ENCODE data around the gene RASGRF2.
A peak's percentile ranks its signal among the peaks of the same experiment; 100 is the strongest.
"Not testable (repeated sequence)": the region's sequence is repeated elsewhere in the genome, so short reads cannot be mapped to it uniquely, and the experiment has no call there.

Gene RASGRF2

DNA sequence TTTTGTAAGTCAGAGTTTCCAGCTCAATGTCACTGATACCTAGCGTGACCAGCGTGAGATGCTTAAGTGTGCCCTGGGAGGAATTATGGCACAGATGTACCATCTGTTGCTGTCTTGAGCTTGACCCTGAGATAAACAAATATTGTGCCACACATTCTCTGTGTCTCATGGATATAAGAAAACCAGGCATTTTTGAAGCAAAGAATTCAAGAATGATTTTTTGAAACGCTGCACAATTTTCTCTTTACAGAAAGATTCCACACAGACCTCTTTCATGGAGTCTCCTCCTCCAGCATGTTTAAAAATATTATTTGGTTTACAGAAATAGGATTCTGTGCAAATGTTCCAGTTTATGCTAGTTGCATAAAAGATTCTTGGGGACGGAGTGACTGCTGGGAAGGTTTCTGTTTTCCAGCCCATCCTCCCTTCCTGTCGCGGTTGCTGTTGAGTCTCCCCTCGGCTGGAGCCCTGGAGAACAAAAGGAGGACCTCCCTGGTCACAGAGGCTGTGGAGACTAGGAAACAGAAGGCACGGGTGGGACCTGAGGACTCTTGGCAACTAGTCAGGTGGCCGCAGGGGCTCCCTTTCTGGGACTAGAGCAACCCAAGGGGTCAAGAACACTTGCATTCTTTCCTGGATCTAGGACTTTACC lies 120.8 kb downstream of the RASGRF2 start:
- no peaks in the 10 kb centered on the region for H3K27me3 Mint-ChIP-seq
- H3K36me3 Mint-ChIP-seq = no peaks in the 10 kb centered on the region
- H3K4me3 Mint-ChIP-seq = no peak overlapping the region
- H3K27ac Mint-ChIP-seq = no peak overlapping the region
- no peaks in the 10 kb centered on the region for H3K9me3 Mint-ChIP-seq
- no peak for ATAC-seq
- no peaks in the 10 kb centered on the region for H3K4me1 Mint-ChIP-seq

DNA sequence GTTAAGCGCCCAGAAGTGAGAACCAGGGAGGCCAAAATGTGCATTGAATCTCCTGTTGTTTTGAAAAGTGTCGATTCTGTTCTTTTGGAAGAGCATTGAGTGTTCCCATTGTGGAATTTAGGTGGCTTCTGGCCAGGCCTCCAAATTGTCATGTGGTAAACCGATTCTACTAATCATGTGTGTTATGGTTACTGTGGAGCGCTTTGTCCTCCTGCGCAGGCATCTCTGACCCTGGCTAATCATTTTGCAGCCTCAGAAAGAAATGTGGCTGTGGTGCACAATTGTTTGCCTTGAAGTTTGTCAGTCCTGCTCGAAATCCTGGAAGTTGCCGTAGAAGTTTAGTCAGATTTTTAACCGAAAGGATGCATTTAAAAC lies 121.3 kb downstream of the RASGRF2 start:
- Mint-ChIP-seq H3K36me3 (no peaks in the 10 kb centered on the region), H3K4me1 (no peaks in the 10 kb centered on the region), H3K27me3 (no peaks in the 10 kb centered on the region), H3K9me3 (no peaks in the 10 kb centered on the region), H3K4me3 (no peak overlapping the region), H3K27ac (no peak overlapping the region)
- ATAC-seq = no peak

DNA sequence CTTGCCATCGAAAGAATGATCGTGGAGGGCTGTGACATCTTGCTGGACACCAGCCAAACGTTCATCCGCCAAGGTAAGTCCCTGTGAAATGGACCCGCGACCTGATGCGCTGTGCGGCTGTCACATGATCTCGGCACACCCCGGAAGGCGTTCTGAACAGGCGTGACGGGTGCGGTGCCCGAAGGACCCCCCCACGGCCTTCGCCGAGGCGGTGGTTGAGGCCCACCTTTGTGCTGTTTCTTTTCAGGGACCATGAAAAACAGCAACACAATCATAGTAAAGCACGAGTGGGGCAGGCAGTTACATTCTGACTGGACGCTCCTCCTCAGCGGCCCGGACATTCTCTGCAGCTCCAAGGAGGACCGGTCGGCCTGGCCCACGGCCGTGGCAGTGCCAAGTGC lies 126.7 kb downstream of the RASGRF2 start:
- Mint-ChIP-seq H3K27me3 (no peaks in the 10 kb centered on the region), H3K36me3 (no peaks in the 10 kb centered on the region), H3K4me1 (no peaks in the 10 kb centered on the region), H3K9me3 (no peaks in the 10 kb centered on the region), H3K27ac (no peak overlapping the region), H3K4me3 (no peak overlapping the region)
- ATAC-seq = no peak

DNA sequence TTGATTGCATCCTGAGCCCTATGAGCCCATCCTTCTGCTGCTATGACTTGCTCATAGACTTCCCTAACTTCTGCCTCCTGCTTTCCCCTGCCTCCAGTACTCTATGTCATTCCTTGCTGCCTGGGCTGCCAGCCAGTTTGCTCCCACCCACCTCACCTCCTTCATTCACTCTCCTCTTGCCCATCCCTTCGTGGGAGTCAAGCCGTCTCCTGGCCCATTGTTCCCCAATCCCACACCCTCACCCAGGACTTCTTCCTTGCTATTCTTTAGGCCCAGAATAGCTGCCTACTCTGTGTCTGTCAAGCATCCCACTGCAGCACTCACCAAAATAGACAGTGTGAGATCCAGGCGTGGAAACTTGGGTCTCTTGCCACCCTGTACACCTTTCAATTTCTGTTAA lies 131.0 kb downstream of the RASGRF2 start:
- Mint-ChIP-seq H3K9me3 (no peaks in the 10 kb centered on the region), H3K36me3 (no peaks in the 10 kb centered on the region), H3K27me3 (no peaks in the 10 kb centered on the region), H3K27ac (no peak overlapping the region), H3K4me1 (no peaks in the 10 kb centered on the region), H3K4me3 (no peak overlapping the region)
- no peak for ATAC-seq

DNA sequence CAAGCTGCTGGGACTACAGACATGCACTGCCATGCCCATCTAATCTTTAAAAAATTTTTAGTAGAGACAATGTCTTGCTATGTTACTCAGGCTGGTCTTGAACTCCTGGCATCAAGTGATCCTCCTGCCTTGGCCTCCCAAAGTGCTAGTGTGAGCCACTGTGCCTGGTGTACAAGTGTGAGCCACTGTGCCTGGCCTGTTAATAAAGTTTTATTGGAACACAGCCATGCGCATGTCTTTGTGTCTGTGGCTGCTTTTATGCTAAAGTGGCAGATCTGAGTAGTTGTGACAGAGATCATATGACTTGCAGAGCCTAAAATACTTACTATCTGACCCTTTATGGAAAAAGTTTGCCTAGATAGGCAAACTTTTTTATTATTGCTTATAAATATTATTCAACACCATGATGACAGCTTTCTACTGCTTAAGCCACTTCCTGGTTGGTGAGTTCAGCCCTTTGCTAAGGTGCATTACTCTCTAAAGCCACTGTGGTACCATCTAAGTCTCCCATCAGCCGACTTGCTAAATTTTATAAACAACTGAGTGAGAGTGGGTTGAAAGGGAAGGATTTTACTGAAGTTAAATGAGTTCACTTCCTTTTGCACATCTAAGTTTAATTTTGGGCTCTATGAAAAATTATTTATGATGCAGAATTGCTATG lies 133.5 kb downstream of the RASGRF2 start:
- no peak for ATAC-seq

DNA sequence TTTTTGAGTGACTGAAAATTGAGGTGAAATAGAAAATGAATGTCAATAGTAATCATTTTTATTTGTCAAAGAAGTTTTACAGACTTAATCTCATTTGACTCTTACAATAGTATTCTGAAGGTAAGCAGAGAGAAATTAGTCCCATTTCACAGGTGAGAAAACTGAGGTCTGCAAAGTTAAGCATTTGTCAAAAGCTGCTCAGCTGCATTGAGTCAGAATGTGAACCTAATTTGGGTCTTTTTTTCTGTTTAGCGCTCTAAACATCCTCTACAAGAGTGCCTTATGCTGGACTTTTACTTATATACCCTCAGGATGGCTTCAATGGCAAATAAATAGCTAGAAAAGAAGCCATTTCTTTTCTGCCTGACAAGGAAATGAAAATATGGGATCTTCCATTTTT lies 135.7 kb downstream of the RASGRF2 start:
- Mint-ChIP-seq H3K27ac (no peak overlapping the region), H3K4me1 (no peaks in the 10 kb centered on the region), H3K9me3 (no peaks in the 10 kb centered on the region), H3K4me3 (no peak overlapping the region), H3K27me3 (no peaks in the 10 kb centered on the region), H3K36me3 (no peaks in the 10 kb centered on the region)
- ATAC-seq = no peak

More for the DNA sequence above, 133.5 kb downstream of the RASGRF2 start:
- no peak overlapping the region for H3K4me3 Mint-ChIP-seq
- no peaks in the 10 kb centered on the region for H3K9me3 Mint-ChIP-seq
- H3K36me3 Mint-ChIP-seq = no peaks in the 10 kb centered on the region
- H3K27me3 Mint-ChIP-seq = no peaks in the 10 kb centered on the region
- H3K27ac Mint-ChIP-seq = no peak overlapping the region
- no peaks in the 10 kb centered on the region for H3K4me1 Mint-ChIP-seq

DNA sequence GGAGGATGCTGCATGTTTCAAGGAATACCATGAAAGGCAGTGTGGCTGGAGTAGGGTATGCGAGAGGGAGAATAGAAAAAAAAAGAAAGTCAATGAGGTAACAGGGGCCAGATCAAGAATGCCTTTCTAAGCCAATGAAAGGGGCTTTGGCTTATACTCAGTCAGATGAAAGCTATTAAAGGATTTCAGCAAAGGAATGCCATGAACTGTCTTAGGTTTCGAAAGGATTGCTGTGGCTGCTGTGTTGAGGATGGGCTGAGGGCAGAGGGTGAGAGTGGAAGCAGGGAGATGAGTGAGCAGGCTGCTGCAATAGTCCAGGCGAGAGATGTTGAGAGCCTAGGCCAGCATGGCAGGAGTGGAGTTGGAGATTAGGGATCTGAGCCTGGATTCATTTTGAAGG lies 137.6 kb downstream of the RASGRF2 start:
- ATAC-seq = peak; percentile 53
- Mint-ChIP-seq H3K4me3 (no peak overlapping the region), H3K27me3 (no peaks in the 10 kb centered on the region), H3K27ac (no peak overlapping the region), H3K36me3 (no peaks in the 10 kb centered on the region), H3K9me3 (no peaks in the 10 kb centered on the region), H3K4me1 (no peaks in the 10 kb centered on the region)

DNA sequence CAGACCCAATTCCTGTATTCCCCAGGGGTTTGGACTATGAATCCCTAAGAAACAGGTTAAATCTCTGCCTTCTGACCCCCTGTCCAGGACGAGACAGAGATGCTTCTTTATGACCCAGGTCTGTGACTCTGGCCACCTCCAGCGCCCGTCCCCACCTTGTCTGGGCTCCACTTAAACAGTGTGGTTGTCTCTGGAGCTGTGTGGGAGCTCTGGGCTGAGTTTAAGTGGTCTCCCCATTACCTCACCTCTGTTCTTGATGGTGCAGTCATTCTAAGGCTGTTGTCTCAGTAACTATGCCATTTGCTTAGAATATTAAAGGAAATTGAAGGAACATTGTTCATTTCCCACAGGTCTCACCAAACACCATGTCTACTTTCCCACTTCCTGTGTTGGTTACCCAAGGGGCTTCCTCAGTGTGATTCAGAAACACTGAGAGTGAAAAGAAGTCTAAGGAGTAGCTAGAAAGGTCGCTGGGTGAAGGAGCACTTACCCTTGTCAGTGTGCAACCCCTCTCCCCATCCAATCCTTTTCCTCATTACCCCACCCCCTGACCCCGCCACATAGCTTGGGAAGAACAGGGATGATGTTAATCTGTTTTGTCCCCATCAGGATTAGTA lies 145.2 kb downstream of the RASGRF2 start:
- no peak overlapping the region for H3K27ac Mint-ChIP-seq

DNA sequence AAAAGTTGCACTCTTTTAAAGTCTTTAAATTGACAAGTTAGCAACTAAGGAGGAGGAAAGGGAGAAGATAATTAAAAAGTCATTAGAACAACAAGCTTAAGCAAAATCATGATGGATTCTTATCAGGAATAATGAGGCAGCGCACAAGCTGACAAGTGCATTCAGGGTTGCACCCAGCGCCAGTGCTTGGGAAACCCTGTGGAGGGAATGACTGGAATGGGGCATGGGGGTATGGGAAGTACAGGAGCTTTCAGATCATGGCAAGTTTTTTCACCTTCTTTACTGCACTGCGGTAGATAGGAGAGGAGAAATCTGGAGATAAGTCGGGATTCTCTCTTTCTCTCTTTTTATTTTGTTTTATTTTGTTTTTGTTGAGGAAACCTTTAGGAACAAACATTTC lies 155.1 kb downstream of the RASGRF2 start:
- Mint-ChIP-seq H3K27me3 (peaks cover 10% of the 10 kb centered on the region), H3K4me3 (no peak overlapping the region), H3K36me3 (no peaks in the 10 kb centered on the region), H3K4me1 (no peaks in the 10 kb centered on the region), H3K27ac (no peak overlapping the region), H3K9me3 (no peaks in the 10 kb centered on the region)
- ATAC-seq = no peak

More for the DNA sequence above, 145.2 kb downstream of the RASGRF2 start:
- H3K36me3 Mint-ChIP-seq = no peaks in the 10 kb centered on the region
- H3K4me1 Mint-ChIP-seq = no peaks in the 10 kb centered on the region
- no peaks in the 10 kb centered on the region for H3K9me3 Mint-ChIP-seq
- peak; percentile 47 for ATAC-seq
- H3K4me3 Mint-ChIP-seq = no peak overlapping the region
- H3K27me3 Mint-ChIP-seq = no peaks in the 10 kb centered on the region

DNA sequence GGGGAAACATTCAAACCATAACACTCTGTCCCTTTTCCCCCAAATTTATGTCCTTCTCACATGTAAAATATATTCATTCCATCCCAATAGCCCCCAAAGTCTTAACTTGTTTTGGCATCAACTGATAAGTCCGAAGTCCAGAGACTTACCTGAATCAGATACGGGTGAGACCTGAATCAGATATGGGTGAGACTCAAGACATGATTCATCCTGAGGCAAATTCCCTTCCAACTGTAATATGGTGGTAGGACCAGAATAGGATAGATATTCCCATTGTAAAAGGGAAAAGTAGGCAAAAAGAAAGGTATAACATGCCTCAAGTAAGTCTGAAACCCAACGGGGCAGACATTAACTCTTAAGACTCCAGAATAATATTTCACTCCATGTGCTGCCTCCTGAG lies 157.4 kb downstream of the RASGRF2 start:
- Mint-ChIP-seq H3K27me3 (peaks cover 19% of the 10 kb centered on the region), H3K27ac (no peak overlapping the region), H3K4me1 (no peaks in the 10 kb centered on the region), H3K4me3 (no peak overlapping the region), H3K36me3 (no peaks in the 10 kb centered on the region), H3K9me3 (no peaks in the 10 kb centered on the region)
- ATAC-seq = no peak

DNA sequence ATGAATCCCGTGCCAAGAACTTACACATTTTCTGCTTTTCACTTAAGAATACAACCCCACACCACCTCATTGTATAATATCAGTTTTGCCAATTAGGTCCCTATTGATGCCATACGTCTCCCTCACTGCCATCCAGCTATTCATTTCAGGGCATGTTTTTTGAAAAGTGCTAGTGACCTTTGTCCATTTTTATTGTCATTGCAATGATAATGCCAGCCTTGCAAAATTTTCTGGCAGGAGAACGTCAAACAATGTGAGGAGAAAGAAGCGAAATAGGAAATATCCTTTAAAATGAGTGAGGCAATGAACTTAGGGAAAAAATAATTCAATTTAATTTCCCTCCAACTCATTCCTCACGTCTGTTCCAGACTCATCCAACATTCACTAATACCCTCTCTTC lies 161.1 kb downstream of the RASGRF2 start:
- no peak overlapping the region for H3K27ac Mint-ChIP-seq
- no peaks in the 10 kb centered on the region for H3K36me3 Mint-ChIP-seq
- no peak overlapping the region for H3K4me3 Mint-ChIP-seq
- no peaks in the 10 kb centered on the region for H3K9me3 Mint-ChIP-seq
- no peaks in the 10 kb centered on the region for H3K4me1 Mint-ChIP-seq
- peaks cover 16% of the 10 kb centered on the region for H3K27me3 Mint-ChIP-seq
- no peak for ATAC-seq

DNA sequence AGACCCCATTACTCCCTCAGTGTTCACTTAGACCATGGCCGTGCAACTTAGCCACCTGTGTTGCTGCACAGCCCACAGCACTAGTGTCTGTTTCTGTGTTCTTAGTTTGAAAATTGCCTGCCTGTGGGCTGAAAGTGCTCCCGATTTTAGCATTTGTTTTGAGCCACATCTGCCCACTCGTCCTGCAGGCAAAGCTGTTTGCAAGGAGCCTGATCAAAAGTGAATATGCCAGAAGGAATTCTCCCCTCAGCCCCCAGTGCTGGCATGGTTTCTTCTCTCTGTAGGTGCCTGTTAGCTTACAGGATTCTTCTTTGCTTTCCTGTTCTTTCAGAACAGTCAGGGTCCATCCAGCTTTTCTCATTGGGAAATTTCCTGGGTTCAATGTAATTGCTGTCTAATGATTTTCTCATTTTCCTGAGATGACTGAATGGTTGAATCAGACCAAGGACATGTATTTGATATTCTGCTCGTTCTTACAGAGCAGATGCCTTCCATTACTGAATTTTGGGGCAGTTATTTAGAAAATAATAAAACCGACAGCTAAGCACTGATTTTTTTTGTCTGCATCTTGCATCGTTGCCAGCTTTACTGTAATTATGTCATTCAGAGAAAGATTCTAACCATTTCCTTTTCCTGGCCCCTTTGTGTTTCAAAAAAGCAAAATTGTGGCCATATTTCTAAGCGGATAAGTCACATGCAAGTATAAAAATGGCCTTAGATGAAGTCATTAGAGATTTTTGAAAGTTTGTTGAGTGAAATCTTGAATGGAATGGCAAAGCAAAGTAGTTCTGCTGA lies 161.9 kb downstream of the RASGRF2 start:
- H3K36me3 Mint-ChIP-seq = no peaks in the 10 kb centered on the region
- H3K9me3 Mint-ChIP-seq = no peaks in the 10 kb centered on the region
- H3K4me3 Mint-ChIP-seq = no peak overlapping the region
- no peak overlapping the region for H3K27ac Mint-ChIP-seq
- H3K4me1 Mint-ChIP-seq = no peaks in the 10 kb centered on the region
- peaks cover 9% of the 10 kb centered on the region for H3K27me3 Mint-ChIP-seq
- ATAC-seq = no peak

DNA sequence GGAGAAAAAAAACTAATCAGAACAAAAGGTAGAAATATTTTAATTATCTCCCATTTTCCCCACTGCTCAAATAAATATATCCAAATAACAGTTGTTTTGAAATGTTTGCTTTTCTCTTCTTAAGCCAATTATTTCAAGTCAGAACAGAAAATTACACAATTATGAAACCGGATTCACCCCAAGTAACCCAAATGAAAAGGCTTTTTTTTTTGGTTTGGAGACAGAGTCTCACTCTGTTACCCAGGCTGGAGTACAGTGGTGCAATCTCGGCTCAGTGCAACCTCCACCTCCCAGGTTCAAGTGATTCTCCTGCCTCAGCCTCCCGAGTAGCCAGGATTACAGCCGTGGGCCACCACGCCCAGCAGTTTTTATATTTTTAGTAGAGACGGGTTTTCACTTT lies 164.5 kb downstream of the RASGRF2 start:
- H3K27me3 Mint-ChIP-seq, H3K27ac Mint-ChIP-seq, ATAC-seq, H3K4me3 Mint-ChIP-seq, H3K9me3 Mint-ChIP-seq, H3K4me1 Mint-ChIP-seq, H3K36me3 Mint-ChIP-seq: not testable (repeated sequence)

DNA sequence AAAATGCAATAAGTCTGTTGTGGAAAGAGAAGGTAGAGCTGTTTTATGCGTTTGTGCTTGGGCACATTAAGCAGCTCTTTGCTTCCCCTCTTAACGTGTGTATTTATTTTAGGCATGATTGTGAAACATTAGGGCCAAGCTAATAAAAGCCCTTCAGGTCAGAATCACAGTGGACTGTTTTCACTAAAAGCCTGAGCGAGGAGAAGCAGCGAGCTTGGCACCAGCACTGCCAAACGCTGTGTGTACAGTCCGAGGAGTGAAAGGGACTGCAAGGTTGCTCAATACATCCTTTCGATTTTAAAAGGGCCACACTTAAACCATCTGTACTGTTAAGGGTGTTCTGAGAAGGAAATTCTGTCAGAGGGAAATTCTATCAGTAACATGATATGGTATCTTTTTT lies 165.8 kb downstream of the RASGRF2 start:
- H3K27me3 Mint-ChIP-seq = peaks cover 9% of the 10 kb centered on the region
- H3K9me3 Mint-ChIP-seq = no peaks in the 10 kb centered on the region
- no peaks in the 10 kb centered on the region for H3K4me1 Mint-ChIP-seq
- no peak overlapping the region for H3K4me3 Mint-ChIP-seq
- no peak overlapping the region for H3K27ac Mint-ChIP-seq
- no peaks in the 10 kb centered on the region for H3K36me3 Mint-ChIP-seq
- ATAC-seq = no peak

DNA sequence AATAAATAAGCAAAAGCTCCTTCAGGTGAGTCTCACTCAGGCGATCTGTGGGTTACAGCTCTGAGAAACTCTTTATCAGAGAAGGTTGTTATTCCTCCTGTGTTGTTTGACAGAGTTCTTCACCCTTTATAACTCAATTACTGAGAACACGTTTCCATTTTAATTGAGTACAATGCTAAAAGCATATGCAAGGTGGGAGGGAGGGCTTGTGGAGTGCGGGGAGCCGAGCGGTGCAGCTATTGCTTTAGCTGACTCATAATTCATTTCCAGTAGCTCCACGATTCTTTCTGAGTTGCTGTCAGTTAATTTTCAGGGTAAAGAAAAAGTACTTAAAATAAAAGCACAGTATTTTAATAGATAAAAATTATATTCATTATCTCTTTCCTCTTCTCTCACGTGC lies 168.3 kb downstream of the RASGRF2 start:
- H3K36me3 Mint-ChIP-seq = no peaks in the 10 kb centered on the region
- H3K27me3 Mint-ChIP-seq = peaks cover 8% of the 10 kb centered on the region

More for the DNA sequence above, 168.3 kb downstream of the RASGRF2 start:
- H3K9me3 Mint-ChIP-seq = no peaks in the 10 kb centered on the region
- H3K27ac Mint-ChIP-seq = no peak overlapping the region
- no peaks in the 10 kb centered on the region for H3K4me1 Mint-ChIP-seq
- H3K4me3 Mint-ChIP-seq = no peak overlapping the region
- no peak for ATAC-seq
